Fibroblast of lung (primary cell): Measurements from ENCODE around the gene HAO1. TPM values are rescaled to one million over a fixed set of nuclear protein-coding genes. Genes with fewer than 3 reads are reported as not detected.

Experiments
- DNase-seq, 2 donors: peaks; one replicate each; pipeline versions ENCODE4 v3.0.0 to v3.0.0-alpha.2; 2010; ENCODE audit warnings: low read depth in 2 of 2
- H2AFZ ChIP-seq: 2 replicates; pipeline ENCODE4 v1.5.1; 2012; ENCODE audit warnings: low read length, control low read depth, inconsistent platforms
- H3K27ac ChIP-seq: 2 replicates; pipeline ENCODE4 v1.5.1; 2011; ENCODE audit warnings: low read length, control low read depth; ENCODE audit not compliant: insufficient read depth
- H3K27me3 ChIP-seq: 2 replicates; pipeline ENCODE4 v1.5.1; 2011; ENCODE audit warnings: mild to moderate bottlenecking, low read length; ENCODE audit not compliant: control insufficient read depth, insufficient read depth
- H3K36me3 ChIP-seq: 2 replicates; pipeline ENCODE4 v1.5.1; 2011; ENCODE audit warnings: low read length; ENCODE audit not compliant: control insufficient read depth, insufficient read depth
- H3K4me1 ChIP-seq: 2 replicates; pipeline ENCODE4 v1.5.1; 2011; ENCODE audit warnings: low read length; ENCODE audit not compliant: control insufficient read depth, insufficient read depth; ENCODE audit errors: extremely low read depth
- H3K4me2 ChIP-seq: 2 replicates; pipeline ENCODE4 v1.5.1; 2011; ENCODE audit warnings: low read length, control low read depth; ENCODE audit not compliant: insufficient read depth; ENCODE audit errors: extremely low read depth
- H3K4me3 ChIP-seq, 4 experiments: fragments of 200-600 bp in 1 of 4; sonication (generic) in 1 of 4; replicated peaks in 1 of 4; 2 replicates each; pipeline ENCODE4 v1.5.1; 2011 to 2016; ENCODE audit warnings: low read length in 4 of 4, low read depth in 3 of 4, mild to moderate bottlenecking in 3 of 4, control low read depth in 2 of 4, inconsistent platforms in 1 of 4, mixed read lengths in 1 of 4; ENCODE audit not compliant: insufficient read depth in 1 of 4; ENCODE audit errors: control extremely low read depth in 1 of 4
- H3K79me2 ChIP-seq: 2 replicates; pipeline ENCODE4 v1.5.1; 2012; ENCODE audit warnings: mild to moderate bottlenecking, low read length, inconsistent platforms; ENCODE audit not compliant: control insufficient read depth, insufficient read depth
- H3K9ac ChIP-seq: 2 replicates; pipeline ENCODE4 v1.5.1; 2011; ENCODE audit warnings: mild to moderate bottlenecking, low read length, control low read depth; ENCODE audit not compliant: insufficient read depth
- H3K9me3 ChIP-seq: 2 replicates; pipeline ENCODE4 v1.5.1; 2012; ENCODE audit warnings: low read depth, low read length; ENCODE audit not compliant: control insufficient read depth, insufficient read depth
- H4K20me1 ChIP-seq: 2 replicates; pipeline ENCODE4 v1.5.1; 2011; ENCODE audit warnings: low read length; ENCODE audit not compliant: control insufficient read depth, insufficient read depth; ENCODE audit errors: extremely low read depth
- EZH2 ChIP-seq: IDR thresholded peaks from 2 replicates; pipeline ENCODE4 v1.5.1; 2012; ENCODE audit warnings: low read length, control low read depth, mild to moderate bottlenecking; ENCODE audit errors: missing control alignments
- polyA plus RNA-seq, 2 donors: library from polyadenylated mRNA; depleted of rRNA in 1 of 2; stranded (reverse) in 1 of 2; unstranded in 1 of 2; fragments of >200 nt; gene quantifications; 2 replicates each; pipeline ENCODE4 v1.2.1, GENCODE V29; 2011 to 2012; ENCODE audit warnings: missing spikeins in 1 of 2
- total RNA-seq: library from RNA; depleted of rRNA; stranded (reverse); fragments of >200 nt; gene quantifications from 2 replicates; pipeline ENCODE4 v1.2.1, GENCODE V29; 2014
- TF ChIP-seq, protein P1 (sequence below), 2 donors: IDR thresholded peaks in 1 of 2; conservative IDR thresholded peaks in 1 of 2; 1 replicate in 1 of 2; 2 replicates in 1 of 2; pipeline ENCODE4 v1.5.1; 2011 to 2012; ENCODE audit warnings: low read length in 2 of 2, control low read depth in 1 of 2, inconsistent platforms in 1 of 2, low read depth in 1 of 2, mild to moderate bottlenecking in 1 of 2

The HAO1 gene
- total and polyA plus RNA-seq, 2 donors (not counting 1 experiment from before 2014, with no cell fraction given) = not detected

- no peak overlapping the region for H3K27ac ChIP-seq
- no peak for DNase-seq
- no peak overlapping the region for H3K4me3 ChIP-seq
- H3K36me3 ChIP-seq = no peaks in the 10 kb centered on the region
- TF ChIP-seq, protein P1, sequence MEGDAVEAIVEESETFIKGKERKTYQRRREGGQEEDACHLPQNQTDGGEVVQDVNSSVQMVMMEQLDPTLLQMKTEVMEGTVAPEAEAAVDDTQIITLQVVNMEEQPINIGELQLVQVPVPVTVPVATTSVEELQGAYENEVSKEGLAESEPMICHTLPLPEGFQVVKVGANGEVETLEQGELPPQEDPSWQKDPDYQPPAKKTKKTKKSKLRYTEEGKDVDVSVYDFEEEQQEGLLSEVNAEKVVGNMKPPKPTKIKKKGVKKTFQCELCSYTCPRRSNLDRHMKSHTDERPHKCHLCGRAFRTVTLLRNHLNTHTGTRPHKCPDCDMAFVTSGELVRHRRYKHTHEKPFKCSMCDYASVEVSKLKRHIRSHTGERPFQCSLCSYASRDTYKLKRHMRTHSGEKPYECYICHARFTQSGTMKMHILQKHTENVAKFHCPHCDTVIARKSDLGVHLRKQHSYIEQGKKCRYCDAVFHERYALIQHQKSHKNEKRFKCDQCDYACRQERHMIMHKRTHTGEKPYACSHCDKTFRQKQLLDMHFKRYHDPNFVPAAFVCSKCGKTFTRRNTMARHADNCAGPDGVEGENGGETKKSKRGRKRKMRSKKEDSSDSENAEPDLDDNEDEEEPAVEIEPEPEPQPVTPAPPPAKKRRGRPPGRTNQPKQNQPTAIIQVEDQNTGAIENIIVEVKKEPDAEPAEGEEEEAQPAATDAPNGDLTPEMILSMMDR (conservative IDR thresholded peaks at IDR 0.05 in 1 of 2, IDR thresholded peaks at IDR 0.05 in 1 of 2; ENCODE audit: low read depth in 1 of 2, low read length in 2 of 2) = no peak
- TF ChIP-seq EZH2 = no peak
- no peak overlapping the region for H3K4me2 ChIP-seq
- no peaks in the 10 kb centered on the region for H4K20me1 ChIP-seq
- H3K9ac ChIP-seq = no peak overlapping the region
- no peaks in the 10 kb centered on the region for H3K9me3 ChIP-seq
- no peaks in the 10 kb centered on the region for H3K79me2 ChIP-seq
- H3K27me3 ChIP-seq = no peaks in the 10 kb centered on the region
- no peak overlapping the region for H2AFZ ChIP-seq
- peaks cover 6% of the 10 kb centered on the region for H3K4me1 ChIP-seq
Measured at GRCh38 chr20:7855545-7855944, 84.7 kb downstream of the HAO1 start.

- peaks cover 3% of the 10 kb centered on the region for H3K4me1 ChIP-seq
- H3K9me3 ChIP-seq = no peaks in the 10 kb centered on the region
- no peak overlapping the region for H2AFZ ChIP-seq
- H3K36me3 ChIP-seq = no peaks in the 10 kb centered on the region
- no peak overlapping the region for H3K4me3 ChIP-seq
- no peak overlapping the region for H3K4me2 ChIP-seq
- no peaks in the 10 kb centered on the region for H3K79me2 ChIP-seq
- H3K27me3 ChIP-seq = no peaks in the 10 kb centered on the region
- TF ChIP-seq, protein P1 (conservative IDR thresholded peaks at IDR 0.05 in 1 of 2, IDR thresholded peaks at IDR 0.05 in 1 of 2; ENCODE audit: low read depth in 1 of 2, low read length in 2 of 2) = no peak
- no peak for TF ChIP-seq EZH2
- H3K9ac ChIP-seq = no peak overlapping the region
- no peak overlapping the region for H3K27ac ChIP-seq
- DNase-seq = no peak
- no peaks in the 10 kb centered on the region for H4K20me1 ChIP-seq
Measured at GRCh38 chr20:7853493-7853892, 86.8 kb downstream of the HAO1 start.

GRCh38 chr20:7850775-7851490, 89.3 kb downstream of the HAO1 start:
- Histone ChIP-seq H3K36me3 (no peaks in the 10 kb centered on the region), H3K4me3 (no peak overlapping the region), H3K79me2 (no peaks in the 10 kb centered on the region), H3K9ac (no peak overlapping the region), H3K9me3 (no peaks in the 10 kb centered on the region), H4K20me1 (no peaks in the 10 kb centered on the region), H3K4me1 (peaks cover 3% of the 10 kb centered on the region), H3K27ac (no peak overlapping the region), H3K27me3 (no peaks in the 10 kb centered on the region), H3K4me2 (no peak overlapping the region), H2AFZ (no peak overlapping the region)
- peak; percentile 18 to 51 for DNase-seq
- no peak for TF ChIP-seq EZH2
- TF ChIP-seq, protein P1 (conservative IDR thresholded peaks at IDR 0.05 in 1 of 2, IDR thresholded peaks at IDR 0.05 in 1 of 2; ENCODE audit: low read depth in 1 of 2, low read length in 2 of 2) = no peak
